CD4-positive, alpha-beta T cell treated with Interleukin-1 beta for 1 hour (primary cell): ENCODE results near the gene DUSP7.

Source experiments
- DNase-seq, 2 donors: peaks; one replicate each; pipeline ENCODE4 v3.0.0-alpha.2; 2020 to 2022

The DUSP7 gene

GRCh38 chr3:52086461-52086860 lies 30.1 kb upstream of the DUSP7 start:
- DNase-seq, result no peak

GRCh38 chr3:52085681-52086282 lies 29.4 kb upstream of the DUSP7 start:
- no peak for DNase-seq

GRCh38 chr3:52084954-52085680 lies 28.7 kb upstream of the DUSP7 start:
- DNase-seq, result no peak

GRCh38 chr3:52084216-52084945 lies 28.0 kb upstream of the DUSP7 start:
- DNase-seq, result no peak

GRCh38 chr3:52083556-52084087 lies 27.3 kb upstream of the DUSP7 start:
- DNase-seq, result no peak

- DNase-seq, result no peak
Observed at GRCh38 chr3:52082951-52083350, 26.6 kb upstream of the DUSP7 start.

GRCh38 chr3:52080830-52081719 lies 24.7 kb upstream of the DUSP7 start:
- no peak for DNase-seq

GRCh38 chr3:52079958-52080357 lies 23.6 kb upstream of the DUSP7 start:
- no peak for DNase-seq

GRCh38 chr3:52078781-52079560 lies 22.6 kb upstream of the DUSP7 start:
- no peak for DNase-seq

- no peak for DNase-seq
Observed at GRCh38 chr3:52077925-52078324, 21.6 kb upstream of the DUSP7 start.

GRCh38 chr3:52076896-52077780 lies 20.8 kb upstream of the DUSP7 start:
- DNase-seq, result no peak

- no peak for DNase-seq
Observed at GRCh38 chr3:52073490-52073889, 17.1 kb upstream of the DUSP7 start.

- DNase-seq, result no peak
Observed at GRCh38 chr3:52072471-52072870, 16.1 kb upstream of the DUSP7 start.

GRCh38 chr3:52072020-52072419 lies 15.6 kb upstream of the DUSP7 start:
- DNase-seq, result no peak

- DNase-seq, result no peak
Observed at GRCh38 chr3:52070724-52071621, 14.6 kb upstream of the DUSP7 start.

- no peak for DNase-seq
Observed at GRCh38 chr3:52069855-52070254, 13.5 kb upstream of the DUSP7 start.

GRCh38 chr3:52069135-52069534 lies 12.8 kb upstream of the DUSP7 start:
- DNase-seq, result no peak

GRCh38 chr3:52068730-52069129 lies 12.4 kb upstream of the DUSP7 start:
- no peak for DNase-seq

- DNase-seq, result no peak
Observed at GRCh38 chr3:52068055-52068571, 11.7 kb upstream of the DUSP7 start.

GRCh38 chr3:52067526-52067925 lies 11.2 kb upstream of the DUSP7 start:
- DNase-seq, result no peak
